Mononuclear cell (primary cell): ENCODE results near the gene ISCA1. TPM values are rescaled to one million over a fixed set of nuclear protein-coding genes. Genes with fewer than 3 reads are reported as not detected.
"Not testable (repeated sequence)": the region's sequence is repeated elsewhere in the genome, so short reads cannot be mapped to it uniquely, and the experiment has no call there.

Experiments used
- H3K27me3 ChIP-seq: 2 replicates; pipeline ENCODE4 v1.6.0; 2011; ENCODE audit warnings: low read length, control low read depth; ENCODE audit not compliant: insufficient read depth
- H3K4me1 ChIP-seq: 2 replicates; pipeline ENCODE4 v1.5.1; 2011; ENCODE audit warnings: mild to moderate bottlenecking, low read length, control low read depth; ENCODE audit not compliant: insufficient read depth
- H3K4me3 ChIP-seq: 2 replicates; pipeline ENCODE4 v1.5.1; 2011; ENCODE audit warnings: mild to moderate bottlenecking, low read length, moderate library complexity
- H3K9me3 ChIP-seq: 2 replicates; pipeline ENCODE4 v1.5.1; 2011; ENCODE audit warnings: low read depth, mild to moderate bottlenecking, control low read depth, low read length
- total RNA-seq: library from RNA; depleted of rRNA; stranded (reverse); fragments of >200 nt; gene quantifications from one replicate; pipeline ENCODE4 v1.2.3, GENCODE V29; 2012

ISCA1 gene
- 72.6 TPM for total RNA-seq

DNA sequence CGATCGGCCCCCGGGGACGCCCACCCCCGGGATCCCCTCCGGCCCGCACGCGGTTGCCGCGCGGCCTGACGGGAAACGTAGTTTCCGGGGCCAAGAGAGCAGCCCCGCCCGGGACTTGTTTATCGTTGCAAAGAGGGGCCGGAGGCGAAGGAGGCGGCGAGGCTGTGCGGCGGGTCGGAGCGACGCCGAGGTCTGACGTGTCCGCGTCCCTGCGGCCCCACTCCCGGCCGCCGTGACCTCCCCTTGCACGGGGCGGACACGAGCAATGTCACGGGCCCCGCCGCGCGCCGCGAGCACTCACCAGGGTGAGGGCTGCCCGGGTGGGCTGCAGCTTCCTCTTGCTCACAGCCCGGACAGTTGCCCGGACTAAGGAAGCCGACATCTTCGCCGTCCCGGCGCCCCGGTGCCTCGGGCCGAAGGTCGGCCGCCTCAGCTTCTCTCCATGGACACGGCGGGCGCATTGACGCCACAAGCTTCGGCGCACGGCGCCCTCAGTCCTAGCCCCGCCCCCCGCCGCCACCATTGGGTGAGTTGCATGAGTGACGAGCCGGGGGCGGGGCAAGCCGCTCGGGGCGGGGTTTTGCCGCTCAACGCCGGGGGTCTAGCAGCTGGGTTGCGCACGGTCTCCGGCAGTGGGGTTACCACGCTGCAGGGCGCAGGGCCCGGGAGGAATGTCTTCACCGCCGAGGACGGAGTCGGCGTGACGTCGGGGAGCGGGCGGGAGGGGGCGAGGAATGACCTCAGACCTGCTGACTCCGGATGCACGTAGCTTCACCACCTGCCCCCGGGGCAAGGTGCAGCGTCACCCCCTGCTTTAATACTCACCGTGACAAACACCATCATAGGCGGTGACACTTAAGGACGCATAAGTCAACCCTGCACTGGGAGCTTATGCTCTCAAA is at the start of gene ISCA1:
TSS of gene ISCA1 (minus strand) at position 462 of the 902 bp plus-strand sequence. CDS start at position 382, 80 bp downstream.
- Histone ChIP-seq H3K4me1 (peaks cover 36% of the 10 kb centered on the region), H3K27me3 (no peaks in the 10 kb centered on the region), H3K9me3 (no peaks in the 10 kb centered on the region), H3K4me3 (peak within 1 kb of the TSS; percentile 92)

DNA sequence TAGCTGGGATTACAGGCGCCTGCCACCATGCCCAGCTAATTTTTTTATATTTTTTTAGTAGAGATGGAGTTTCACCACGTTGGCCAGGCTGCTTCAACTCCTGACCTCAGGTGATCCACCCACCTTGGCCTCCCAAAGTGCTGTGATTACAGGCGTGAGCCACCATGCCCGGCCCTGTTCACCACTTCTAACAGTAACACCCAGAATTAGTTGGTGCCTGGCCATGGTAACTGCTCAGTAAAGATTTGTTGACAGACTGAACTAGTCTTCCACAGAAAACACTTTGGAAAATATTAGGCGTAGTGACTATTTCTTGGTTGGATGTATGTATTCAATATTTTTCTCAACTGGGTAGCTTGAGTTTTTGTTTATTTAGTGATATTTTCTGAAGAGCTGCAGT is 47.8 kb upstream of the ISCA1 start:
- H3K27me3 ChIP-seq: no peaks in the 10 kb centered on the region
- H3K4me1 ChIP-seq: no peaks in the 10 kb centered on the region
- no peak overlapping the region for H3K4me3 ChIP-seq
- H3K9me3 ChIP-seq: no peaks in the 10 kb centered on the region

DNA sequence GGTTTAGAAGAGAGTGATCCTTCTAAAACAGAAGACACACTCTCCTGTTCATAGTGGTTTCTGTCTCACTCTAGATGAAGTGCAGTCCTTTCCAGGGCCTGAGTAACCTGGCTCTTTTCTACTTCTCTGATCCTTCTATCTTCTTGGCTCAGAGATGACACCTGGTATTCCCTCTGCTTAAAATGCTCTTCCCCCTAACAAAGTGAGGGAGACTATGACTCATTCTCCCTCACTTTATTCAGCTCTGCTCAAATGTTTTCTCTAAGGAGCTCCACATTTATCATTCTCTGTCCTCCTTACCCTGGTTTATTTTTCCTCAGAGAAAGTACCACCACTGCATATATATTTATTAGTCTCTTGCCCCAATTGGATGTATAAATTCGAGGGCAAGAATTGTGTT is 47.3 kb upstream of the ISCA1 start:
- no peaks in the 10 kb centered on the region for H3K9me3 ChIP-seq
- no peaks in the 10 kb centered on the region for H3K27me3 ChIP-seq
- no peaks in the 10 kb centered on the region for H3K4me1 ChIP-seq
- H3K4me3 ChIP-seq: no peak overlapping the region

DNA sequence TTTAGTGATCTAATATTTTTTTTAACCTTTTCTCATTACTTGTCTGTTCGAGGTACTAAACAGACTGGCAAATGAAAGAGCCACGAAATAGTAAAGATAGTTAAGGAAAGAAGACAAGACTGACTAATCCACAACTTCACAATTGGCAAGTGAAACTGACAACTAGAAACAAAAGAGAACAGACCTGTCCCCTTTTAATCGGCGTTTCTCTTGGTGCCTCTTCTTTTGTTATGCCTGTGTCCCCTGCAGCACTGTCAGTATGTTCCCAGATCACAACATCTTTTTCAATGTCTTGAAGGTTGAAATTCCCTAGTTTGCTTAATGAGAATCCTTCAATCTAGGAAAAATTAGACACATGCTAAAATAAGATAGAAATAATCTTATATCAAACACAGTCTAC is 45.8 kb upstream of the ISCA1 start:
- no peak overlapping the region for H3K4me3 ChIP-seq
- no peaks in the 10 kb centered on the region for H3K9me3 ChIP-seq
- H3K4me1 ChIP-seq: no peaks in the 10 kb centered on the region
- no peaks in the 10 kb centered on the region for H3K27me3 ChIP-seq

DNA sequence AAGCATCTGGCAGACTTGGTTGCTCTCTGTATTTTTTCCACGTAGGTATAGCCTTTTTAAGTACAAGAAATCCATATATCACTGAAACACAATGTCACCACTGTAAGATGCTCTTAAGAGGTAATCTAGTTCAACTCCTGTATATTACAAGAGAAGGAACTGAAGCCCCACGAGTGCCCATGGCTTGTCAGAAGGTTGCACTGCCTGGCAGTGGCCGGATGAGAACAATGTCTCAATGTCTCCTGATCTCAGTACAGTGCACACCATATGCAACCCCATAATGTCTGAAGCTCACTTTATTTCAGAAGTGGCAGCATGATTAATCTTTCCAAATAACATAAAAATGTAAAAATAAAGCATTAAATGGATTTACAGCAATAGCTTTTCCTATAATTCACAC is 44.2 kb upstream of the ISCA1 start:
- H3K4me3 ChIP-seq: no peak overlapping the region
- no peaks in the 10 kb centered on the region for H3K27me3 ChIP-seq
- H3K4me1 ChIP-seq: no peaks in the 10 kb centered on the region
- H3K9me3 ChIP-seq: no peaks in the 10 kb centered on the region

DNA sequence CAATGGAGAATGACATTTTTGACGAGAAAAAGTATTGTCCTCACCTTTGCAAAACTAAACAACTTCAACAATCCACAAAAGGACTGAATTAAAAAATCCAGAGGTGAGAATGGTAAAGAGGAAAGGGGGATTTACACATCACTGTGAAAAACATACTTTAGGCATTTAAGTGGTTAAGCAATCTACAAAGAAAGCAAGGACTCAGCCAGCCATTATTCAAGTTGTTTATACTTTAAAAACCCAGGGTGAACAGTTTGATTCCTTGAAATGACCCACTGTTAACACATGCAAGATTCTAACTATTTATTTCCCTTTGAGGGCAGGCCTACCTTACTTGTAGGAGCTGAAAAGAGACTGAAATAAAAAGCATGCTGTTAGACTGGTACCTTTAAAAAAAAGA is 42.6 kb upstream of the ISCA1 start:
- Histone ChIP-seq H3K9me3 (no peaks in the 10 kb centered on the region), H3K4me3 (no peak overlapping the region), H3K27me3 (no peaks in the 10 kb centered on the region), H3K4me1 (no peaks in the 10 kb centered on the region)

DNA sequence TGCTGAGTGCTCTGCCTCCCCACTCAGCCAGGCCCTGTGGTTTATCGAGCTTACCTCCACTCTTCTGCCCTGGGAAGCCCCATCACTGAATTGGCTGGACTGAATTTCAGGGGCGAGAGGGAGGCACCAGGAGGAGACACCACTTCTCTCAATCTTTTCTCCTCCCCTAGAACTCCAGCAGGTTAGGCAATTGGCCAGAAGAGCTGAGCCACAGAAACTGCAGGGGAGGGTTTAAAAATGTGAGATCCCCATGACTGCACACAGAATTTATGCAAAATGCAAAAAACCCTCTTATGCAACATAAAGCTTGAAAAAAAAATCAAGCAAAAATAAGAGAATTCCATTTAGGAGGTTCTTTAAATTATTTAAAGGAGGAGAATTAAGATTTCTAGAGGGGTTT is 42.0 kb upstream of the ISCA1 start:
- Histone ChIP-seq H3K27me3 (no peaks in the 10 kb centered on the region), H3K9me3 (no peaks in the 10 kb centered on the region), H3K4me3 (no peak overlapping the region), H3K4me1 (no peaks in the 10 kb centered on the region)

DNA sequence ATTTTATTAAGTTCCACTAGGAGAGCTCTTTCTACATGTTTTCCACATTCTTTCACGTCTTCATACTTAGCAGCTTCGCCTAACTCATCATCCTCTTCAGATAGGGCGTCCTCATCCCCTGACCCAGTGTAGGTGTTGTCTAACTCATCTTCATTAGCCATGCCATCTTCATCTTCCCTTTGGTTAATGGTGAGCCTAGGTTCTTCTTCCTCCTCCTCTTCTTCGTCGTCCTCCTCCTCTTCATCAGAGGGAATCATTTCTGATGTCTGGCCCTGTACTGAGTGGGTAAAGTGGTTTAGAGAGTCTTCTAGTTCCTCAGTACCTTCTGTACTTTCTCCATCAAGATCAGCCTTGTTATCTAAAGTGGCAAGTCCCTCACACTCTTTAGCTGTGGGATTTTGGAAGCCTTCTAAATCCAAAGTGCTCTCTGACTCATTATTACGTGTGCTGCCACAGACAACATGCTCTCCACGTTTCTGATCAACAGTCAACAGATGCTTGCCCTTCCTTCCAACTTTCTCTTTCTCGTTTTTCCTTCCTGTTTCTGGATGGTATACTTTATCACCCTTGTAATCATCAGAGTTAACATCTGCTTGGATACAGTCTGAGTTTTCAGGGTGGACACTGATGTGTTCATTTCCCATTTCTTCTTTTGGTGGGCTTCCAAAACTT is 40.8 kb upstream of the ISCA1 start:
- Histone ChIP-seq H3K4me3 (no peak overlapping the region), H3K4me1 (no peaks in the 10 kb centered on the region), H3K27me3 (no peaks in the 10 kb centered on the region), H3K9me3 (no peaks in the 10 kb centered on the region)

DNA sequence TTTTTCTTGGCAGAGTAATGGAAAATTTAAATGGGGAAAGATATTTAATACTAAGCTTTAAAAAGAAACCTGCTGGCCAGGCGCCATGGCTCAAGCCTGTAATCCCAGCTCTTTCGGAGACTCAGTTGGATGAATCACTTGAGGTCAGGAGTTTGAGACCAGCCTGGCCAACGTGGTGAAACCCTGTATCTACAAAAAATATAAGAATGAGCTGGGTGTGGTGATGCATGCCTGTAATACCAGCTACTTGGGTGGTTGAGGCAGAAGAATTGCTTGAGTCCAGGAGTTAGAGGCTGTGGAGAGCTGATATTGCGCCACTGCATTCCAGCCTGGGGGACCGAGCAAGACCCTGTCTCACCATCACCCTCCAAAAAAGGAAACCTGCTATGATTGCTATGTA is 39.0 kb upstream of the ISCA1 start:
- no peaks in the 10 kb centered on the region for H3K4me1 ChIP-seq

DNA sequence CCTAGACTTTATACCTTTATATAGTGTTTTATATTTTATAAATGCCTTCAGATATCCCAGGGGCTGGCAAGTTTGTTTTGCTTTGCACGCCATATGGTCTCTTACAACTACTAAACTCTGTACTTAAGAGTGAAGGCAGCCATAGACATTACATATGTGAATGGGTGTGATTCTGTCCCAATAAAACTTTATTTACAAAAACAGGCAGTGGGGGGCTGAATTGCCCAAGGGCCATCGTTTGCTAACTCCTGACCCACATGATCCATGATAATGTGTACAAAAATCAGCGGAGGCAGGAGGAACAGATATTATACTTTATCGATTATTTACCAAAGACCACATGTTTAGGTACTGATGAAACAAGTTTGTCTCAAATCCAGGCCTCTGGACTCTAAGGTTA is 35.8 kb upstream of the ISCA1 start:
- Histone ChIP-seq H3K4me3 (no peak overlapping the region), H3K27me3 (no peaks in the 10 kb centered on the region), H3K4me1 (no peaks in the 10 kb centered on the region), H3K9me3 (no peaks in the 10 kb centered on the region)

More for the DNA sequence above, 39.0 kb upstream of the ISCA1 start:
- no peaks in the 10 kb centered on the region for H3K27me3 ChIP-seq
- H3K4me3 ChIP-seq: no peak overlapping the region
- no peaks in the 10 kb centered on the region for H3K9me3 ChIP-seq

DNA sequence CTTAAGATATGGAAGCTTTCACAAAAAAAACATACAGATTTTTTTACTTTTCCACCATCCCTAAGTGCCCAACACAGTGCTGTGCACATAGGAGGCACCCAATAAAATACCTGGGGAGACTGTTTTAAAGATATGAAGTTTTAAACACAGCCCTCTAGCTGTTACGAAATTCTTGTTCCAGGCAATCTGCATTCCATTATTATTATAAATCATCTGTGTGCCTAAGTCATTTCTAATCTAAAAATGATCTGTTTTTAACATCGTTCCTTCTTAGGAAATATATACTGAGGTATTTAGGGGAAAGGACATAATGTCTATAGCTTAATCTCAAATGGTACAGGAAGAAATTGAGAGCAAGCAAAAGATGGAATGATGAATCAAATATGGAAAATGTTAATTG is 32.7 kb upstream of the ISCA1 start:
- H3K4me3 ChIP-seq: no peak overlapping the region
- H3K27me3 ChIP-seq: no peaks in the 10 kb centered on the region
- no peaks in the 10 kb centered on the region for H3K4me1 ChIP-seq
- no peaks in the 10 kb centered on the region for H3K9me3 ChIP-seq

DNA sequence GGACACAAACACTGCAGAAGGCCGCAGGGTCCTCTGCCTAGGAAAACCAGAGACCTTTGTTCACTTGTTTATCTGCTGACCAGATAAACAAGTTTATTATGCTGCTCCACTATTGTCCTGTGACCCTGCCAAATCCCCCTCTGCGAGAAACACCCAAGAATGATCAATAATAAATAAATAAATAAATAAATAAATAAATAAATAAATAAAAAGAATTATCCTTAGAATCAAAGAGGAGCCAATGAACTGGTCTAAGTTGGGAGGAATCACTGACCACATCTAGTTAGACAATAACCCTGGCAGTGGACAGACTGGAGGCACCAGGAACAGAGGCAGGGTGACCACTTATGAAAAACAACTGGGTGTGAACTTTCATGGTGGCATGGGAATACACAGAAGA is 30.6 kb upstream of the ISCA1 start:
- H3K4me3 ChIP-seq, H3K4me1 ChIP-seq, H3K9me3 ChIP-seq, H3K27me3 ChIP-seq: not testable (repeated sequence)

DNA sequence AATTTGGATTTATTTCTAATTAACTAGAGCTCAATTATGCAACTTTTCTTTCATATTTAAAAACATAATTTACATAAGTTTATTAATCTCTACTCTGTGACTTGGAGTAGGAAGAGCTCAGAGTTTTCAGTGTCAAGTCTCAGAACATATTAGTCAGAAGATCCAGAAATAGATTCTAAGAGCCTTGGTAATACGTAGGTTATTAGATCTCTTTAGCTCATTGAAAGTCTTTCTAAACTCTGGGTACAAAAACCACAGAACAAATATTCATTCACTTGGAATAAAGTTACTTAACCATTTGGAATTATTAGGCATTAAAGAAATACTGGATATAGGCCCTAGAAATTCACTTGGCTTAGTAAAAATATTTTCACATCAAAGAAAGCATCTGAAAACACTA is 26.3 kb upstream of the ISCA1 start:
- H3K4me3 ChIP-seq: no peak overlapping the region
- H3K4me1 ChIP-seq: no peaks in the 10 kb centered on the region
- no peaks in the 10 kb centered on the region for H3K9me3 ChIP-seq
- H3K27me3 ChIP-seq: no peaks in the 10 kb centered on the region

DNA sequence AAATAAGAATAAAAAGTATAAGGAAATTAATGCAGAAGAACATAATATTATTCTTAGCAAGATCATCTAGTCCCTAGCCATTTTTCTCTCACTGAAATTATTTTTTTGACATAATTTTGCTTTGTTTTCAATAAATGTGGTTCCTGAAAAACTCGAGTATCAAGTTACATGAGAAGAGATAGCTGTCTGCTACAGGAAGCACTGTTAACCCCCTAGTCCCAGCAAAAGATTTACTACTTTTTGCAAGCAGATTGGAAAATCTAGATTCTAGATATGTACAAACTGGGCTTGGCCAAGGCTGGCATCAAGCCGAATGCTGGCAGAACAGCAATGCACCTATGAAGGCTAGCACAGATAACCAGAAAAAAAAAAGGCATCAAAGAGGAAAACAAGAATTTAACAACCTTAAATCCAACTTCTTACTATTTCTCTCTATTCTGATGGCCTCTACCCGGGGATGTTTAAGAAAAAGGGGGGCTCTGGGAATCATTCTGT is 21.9 kb upstream of the ISCA1 start:
- Histone ChIP-seq H3K4me1 (no peaks in the 10 kb centered on the region), H3K4me3 (no peak overlapping the region), H3K27me3 (no peaks in the 10 kb centered on the region), H3K9me3 (no peaks in the 10 kb centered on the region)

DNA sequence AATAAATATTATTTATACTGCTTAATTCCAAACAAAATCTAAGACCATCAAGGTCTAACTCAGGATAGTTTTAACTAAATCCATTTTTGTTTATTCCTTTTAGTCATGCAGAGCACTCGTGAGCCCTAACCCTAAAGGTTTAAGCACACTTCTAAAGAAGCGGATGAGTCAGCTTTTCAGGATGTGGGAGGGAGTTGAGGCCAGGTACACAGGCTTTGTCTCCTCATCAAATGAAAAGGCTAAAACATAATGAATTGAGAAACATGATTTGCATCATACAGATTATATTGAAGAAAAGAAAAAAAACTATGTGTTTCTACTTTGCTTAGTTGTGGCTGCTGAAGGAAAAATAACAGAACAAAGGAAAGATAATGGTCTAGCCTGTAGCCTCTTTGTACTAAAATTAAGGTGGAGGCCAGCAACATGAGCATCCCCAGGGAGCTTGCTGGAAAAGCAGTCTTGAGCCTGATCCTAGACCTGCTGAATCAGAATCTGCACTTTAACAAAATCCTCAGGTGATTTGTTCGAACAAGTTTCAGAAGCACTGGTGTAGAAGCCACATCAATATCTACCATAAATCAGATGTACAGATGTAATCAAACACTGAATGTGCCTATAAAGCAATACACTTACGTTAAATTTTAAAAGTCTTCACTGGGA is 21.1 kb upstream of the ISCA1 start:
- Histone ChIP-seq H3K27me3 (no peaks in the 10 kb centered on the region), H3K4me3 (no peak overlapping the region)

More for the DNA sequence above, 21.1 kb upstream of the ISCA1 start:
- Histone ChIP-seq H3K9me3 (no peaks in the 10 kb centered on the region), H3K4me1 (no peaks in the 10 kb centered on the region)
